ENCODE results near the gene CNKSR3.

DNA sequence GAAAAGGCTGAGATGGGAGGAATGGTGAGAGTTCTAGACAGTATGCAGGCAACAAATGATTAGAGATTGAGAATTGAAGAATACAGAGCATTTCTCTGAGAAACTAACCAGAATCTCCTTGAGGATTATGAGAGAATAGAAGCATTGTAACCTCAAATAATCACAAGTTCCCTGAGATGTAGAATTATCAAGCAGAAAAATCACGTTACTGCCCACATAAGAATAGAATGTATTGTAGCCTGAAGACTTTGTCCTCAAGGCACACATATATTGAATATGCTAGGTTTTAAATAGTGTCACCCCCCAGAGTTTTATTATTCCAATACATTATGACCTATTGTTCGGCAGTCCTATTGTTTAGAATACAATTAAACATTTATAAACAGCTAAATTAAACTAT is 57.2 kb downstream of the CNKSR3 start:
- TF ChIP-seq PATZ1 (CRISPR knock-in tag; IDR thresholded peaks at IDR 0.05; ENCODE audit: borderline replicate concordance) = no peak
- TF ChIP-seq PPARA (CRISPR knock-in tag; IDR thresholded peaks at IDR 0.05; ENCODE audit: borderline replicate concordance) = no peak
- TF ChIP-seq ZFP30 (CRISPR knock-in tag; IDR thresholded peaks at IDR 0.05) = no peak
- no peak for TF ChIP-seq ISL1 (CRISPR knock-in tag; IDR thresholded peaks at IDR 0.05)
- no peak for TF ChIP-seq OSR1 (CRISPR knock-in tag; IDR thresholded peaks at IDR 0.05)
- TF ChIP-seq CSDC2 (CRISPR knock-in tag; IDR thresholded peaks at IDR 0.05) = no peak
- TF ChIP-seq, protein P1, sequence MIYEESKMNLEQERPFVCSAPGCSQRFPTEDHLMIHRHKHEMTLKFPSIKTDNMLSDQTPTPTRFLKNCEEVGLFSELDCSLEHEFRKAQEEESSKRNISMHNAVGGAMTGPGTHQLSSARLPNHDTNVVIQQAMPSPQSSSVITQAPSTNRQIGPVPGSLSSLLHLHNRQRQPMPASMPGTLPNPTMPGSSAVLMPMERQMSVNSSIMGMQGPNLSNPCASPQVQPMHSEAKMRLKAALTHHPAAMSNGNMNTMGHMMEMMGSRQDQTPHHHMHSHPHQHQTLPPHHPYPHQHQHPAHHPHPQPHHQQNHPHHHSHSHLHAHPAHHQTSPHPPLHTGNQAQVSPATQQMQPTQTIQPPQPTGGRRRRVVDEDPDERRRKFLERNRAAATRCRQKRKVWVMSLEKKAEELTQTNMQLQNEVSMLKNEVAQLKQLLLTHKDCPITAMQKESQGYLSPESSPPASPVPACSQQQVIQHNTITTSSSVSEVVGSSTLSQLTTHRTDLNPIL (CRISPR knock-in tag; IDR thresholded peaks at IDR 0.05; ENCODE audit: low read depth) = no peak
- no peak for TF ChIP-seq SNAI2 (CRISPR knock-in tag; IDR thresholded peaks at IDR 0.05)
- TF ChIP-seq GLIS3 (CRISPR knock-in tag; IDR thresholded peaks at IDR 0.05) = no peak
- TF ChIP-seq TCF4 (CRISPR knock-in tag; IDR thresholded peaks at IDR 0.05; ENCODE audit: borderline replicate concordance) = no peak
- TF ChIP-seq, protein P2, sequence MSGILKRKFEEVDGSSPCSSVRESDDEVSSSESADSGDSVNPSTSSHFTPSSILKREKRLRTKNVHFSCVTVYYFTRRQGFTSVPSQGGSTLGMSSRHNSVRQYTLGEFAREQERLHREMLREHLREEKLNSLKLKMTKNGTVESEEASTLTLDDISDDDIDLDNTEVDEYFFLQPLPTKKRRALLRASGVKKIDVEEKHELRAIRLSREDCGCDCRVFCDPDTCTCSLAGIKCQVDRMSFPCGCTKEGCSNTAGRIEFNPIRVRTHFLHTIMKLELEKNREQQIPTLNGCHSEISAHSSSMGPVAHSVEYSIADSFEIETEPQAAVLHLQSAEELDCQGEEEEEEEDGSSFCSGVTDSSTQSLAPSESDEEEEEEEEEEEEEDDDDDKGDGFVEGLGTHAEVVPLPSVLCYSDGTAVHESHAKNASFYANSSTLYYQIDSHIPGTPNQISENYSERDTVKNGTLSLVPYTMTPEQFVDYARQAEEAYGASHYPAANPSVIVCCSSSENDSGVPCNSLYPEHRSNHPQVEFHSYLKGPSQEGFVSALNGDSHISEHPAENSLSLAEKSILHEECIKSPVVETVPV (CRISPR knock-in tag; IDR thresholded peaks at IDR 0.05) = no peak
- TF ChIP-seq TOX (CRISPR knock-in tag; IDR thresholded peaks at IDR 0.05; ENCODE audit: borderline replicate concordance) = no peak
- TF ChIP-seq RARB (CRISPR knock-in tag; IDR thresholded peaks at IDR 0.05) = no peak
- TF ChIP-seq ARNTL (CRISPR knock-in tag; IDR thresholded peaks at IDR 0.05; ENCODE audit: borderline replicate concordance, low read depth) = no peak

Measured in SK-N-SH treated with all-trans-retinoic acid at 6 μM for 48 hours (cell line).